Sigmoid colon (tissue), 7 donors: Measurements from ENCODE around the gene TTLL8. TPM values are rescaled to one million over a fixed set of nuclear protein-coding genes. Genes with fewer than 3 reads are reported as not detected.

Experiments
- DNase-seq: peaks from one replicate; pipeline ENCODE4 v3.0.0-alpha.2; 2019
- H3K27ac ChIP-seq, 4 donors: fragments of 200-600 bp; sonication (generic); one replicate each; pipeline ENCODE4 v1.5.1; 2016 to 2019; ENCODE audit warnings: mild to moderate bottlenecking in 1 of 4
- H3K27me3 ChIP-seq, 3 donors: fragments of 200-600 bp; sonication (generic); one replicate each; pipeline ENCODE4 v1.5.1; 2019; ENCODE audit warnings: mild to moderate bottlenecking in 1 of 3
- H3K36me3 ChIP-seq, 4 donors: fragments of 200-600 bp; sonication (generic); one replicate each; pipeline ENCODE4 v1.5.1; 2016 to 2019
- H3K4me1 ChIP-seq, 4 donors: fragments of 200-600 bp; sonication (generic); one replicate each; pipeline ENCODE4 v1.5.1; 2017 to 2019
- H3K4me3 ChIP-seq, 4 donors: fragments of 200-600 bp; sonication (generic); one replicate each; pipeline ENCODE4 v1.5.1; 2017 to 2019; ENCODE audit warnings: mild to moderate bottlenecking in 2 of 4, moderate library complexity in 1 of 4
- H3K9me3 ChIP-seq, 4 donors: fragments of 200-600 bp in 3 of 4; sonication (generic) in 3 of 4; one replicate each; pipeline versions ENCODE4 v1.5.1 to v1.6.1; 2013 to 2019
- CTCF ChIP-seq, 4 experiments: fragments of 450-650 bp in 3 of 4; fragments of 200-600 bp in 1 of 4; IDR thresholded peaks; one replicate each; pipeline ENCODE4 v1.5.1; 2016 to 2019; ENCODE audit warnings: antibody characterized with exemption in 4 of 4, mild to moderate bottlenecking in 3 of 4, moderate library complexity in 2 of 4
- EP300 ChIP-seq, 4 donors: sonication (generic); formaldehyde crosslinking; IDR thresholded peaks; one replicate each; pipeline ENCODE4 v1.6.1; 2017; ENCODE audit warnings: antibody characterized with exemption in 4 of 4
- POLR2A ChIP-seq, 2 donors: fragments of 450-650 bp; IDR thresholded peaks; one replicate each; pipeline ENCODE4 v1.6.1; 2016; ENCODE audit warnings: antibody characterized with exemption in 2 of 2, mild to moderate bottlenecking in 2 of 2, moderate library complexity in 2 of 2
- POLR2AphosphoS5 ChIP-seq, 4 donors: sonication (generic); formaldehyde crosslinking; IDR thresholded peaks; one replicate each; pipeline ENCODE4 v1.6.1; 2017; ENCODE audit warnings: antibody characterized with exemption in 4 of 4
- WGBS, 2 donors: extraction: QIAGEN DNeasy Blood & Tissue Kit; methylation state at CpG; one replicate each; pipeline ENCODE4 v1.1.7; 2013; 5-methylcytosine and 5-hydroxymethylcytosine counted together
- intact Hi-C: fragments of 100-400 bp; cut with DNase I; formaldehyde crosslinking; loops from one replicate; pipeline ENCODE4 v1.15.1; 2023
- polyA plus RNA-seq, 3 donors: library from polyadenylated mRNA; stranded (reverse); fragments of 200-250 nt; gene quantifications; one replicate each; pipeline ENCODE4 v1.2.3, GENCODE V29; 2013
- total RNA-seq, 4 donors: library from RNA; depleted of rRNA; stranded (reverse); fragments of >200 nt; gene quantifications; one replicate each; pipeline ENCODE4 v1.1.0, GENCODE V29; 2016
- donor health status: healthy with polysubstance abuse.
- donor health status: Bipolar disorder and iron deficiency.
- donor health status: healthy.

Gene TTLL8
- total and polyA plus RNA-seq, 7 donors: not detected

GRCh38 chr22:50059881-50060262 lies 1.8 kb upstream of the TTLL8 start:
- no peaks in the 10 kb centered on the region for H3K9me3 ChIP-seq
- H3K36me3 ChIP-seq: no peaks in the 10 kb centered on the region
- WGBS, 2 donors: 66 to 79% methylated on average over 7 of the region's 7 CpGs
- intact Hi-C loops: no loop called here
- no peak for TF ChIP-seq POLR2A (IDR thresholded peaks at IDR 0.05)
- TF ChIP-seq POLR2AphosphoS5 (IDR thresholded peaks at IDR 0.05): no peak
- no peak for TF ChIP-seq EP300 (IDR thresholded peaks at IDR 0.05)
- TF ChIP-seq CTCF (IDR thresholded peaks at IDR 0.05): no peak
- peaks cover 0 to 14% (median 11%) of the 10 kb centered on the region in 4 donors for H3K4me1 ChIP-seq
- no peak overlapping the region for H3K4me3 ChIP-seq
- no peak overlapping the region for H3K27ac ChIP-seq
- DNase-seq: no peak
- peaks cover 8 to 45% (median 33%) of the 10 kb centered on the region in 3 donors for H3K27me3 ChIP-seq

GRCh38 chr22:50058906-50059880 lies 1.1 kb upstream of the TTLL8 start:
- Histone ChIP-seq H3K4me3 (peak overlapping the region in 2 of 4 donors; percentile 21 to 35), H3K36me3 (no peaks in the 10 kb centered on the region), H3K4me1 (peaks cover 0 to 14% (median 11%) of the 10 kb centered on the region in 4 donors), H3K9me3 (no peaks in the 10 kb centered on the region), H3K27me3 (peaks cover 8 to 45% (median 33%) of the 10 kb centered on the region in 3 donors), H3K27ac (no peak overlapping the region)
- no peak for DNase-seq
- intact Hi-C loops: no loop called here
- 16 to 33% methylated on average over 31 of the region's 31 CpGs for WGBS, 2 donors
- TF ChIP-seq CTCF (IDR thresholded peaks at IDR 0.05): no peak

- peaks cover 8 to 45% (median 33%) of the 10 kb centered on the region in 3 donors for H3K27me3 ChIP-seq
Observed at GRCh38 chr22:50057278-50058060, 629 bp downstream of the TTLL8 start.

More at GRCh38 chr22:50057278-50058060, 629 bp downstream of the TTLL8 start:
- no peak for DNase-seq
- Histone ChIP-seq H3K4me1 (peaks cover 0 to 14% (median 11%) of the 10 kb centered on the region in 4 donors), H3K9me3 (peaks cover 0 to 7% (median 0%) of the 10 kb centered on the region in 4 donors), H3K4me3 (no peak overlapping the region), H3K27ac (no peak overlapping the region), H3K36me3 (no peaks in the 10 kb centered on the region)
- WGBS, 2 donors: 78 to 89% methylated on average over 14 of the region's 14 CpGs
- TF ChIP-seq POLR2AphosphoS5 (IDR thresholded peaks at IDR 0.05): no peak
- no peak for TF ChIP-seq POLR2A (IDR thresholded peaks at IDR 0.05)
- no peak for TF ChIP-seq EP300 (IDR thresholded peaks at IDR 0.05)
- TF ChIP-seq CTCF (IDR thresholded peaks at IDR 0.05): no peak
- intact Hi-C loops: no loop called here
